Neural progenitor cell (in vitro differentiated cells): Measurements from ENCODE around the gene TRAPPC2L. TPM values are rescaled to one million over a fixed set of nuclear protein-coding genes. Genes with fewer than 3 reads are reported as not detected.

Source experiments
- DNase-seq: peaks from one replicate; pipeline ENCODE4 v3.0.0-alpha.2; 2016; ENCODE audit warnings: low spot score
- H2AFZ ChIP-seq: fragments of 200-600 bp; sonication (generic); replicated peaks from 2 replicates; pipeline ENCODE4 v1.6.1; 2016; ENCODE audit warnings: antibody characterized with exemption
- H3F3A ChIP-seq: fragments of 200-600 bp; sonication (generic); 2 replicates; pipeline ENCODE4 v1.6.1; 2016; ENCODE audit warnings: antibody characterized with exemption, low read depth
- H3K27ac ChIP-seq: fragments of 200-600 bp; sonication (generic); 2 replicates; pipeline ENCODE4 v1.5.1; 2016; ENCODE audit warnings: mild to moderate bottlenecking
- H3K27me3 ChIP-seq: fragments of 200-600 bp; sonication (generic); 2 replicates; pipeline ENCODE4 v1.6.1; 2016; ENCODE audit warnings: mild to moderate bottlenecking, moderate library complexity
- H3K36me3 ChIP-seq: fragments of 200-600 bp; sonication (generic); 2 replicates; pipeline ENCODE4 v1.5.1; 2016
- H3K4me1 ChIP-seq: fragments of 200-600 bp; sonication (generic); 2 replicates; pipeline ENCODE4 v1.6.1; 2016; ENCODE audit warnings: mixed run types
- H3K4me2 ChIP-seq: fragments of 200-600 bp; sonication (generic); 2 replicates; pipeline ENCODE4 v1.6.1; 2016
- H3K4me3 ChIP-seq: fragments of 200-600 bp; sonication (generic); 2 replicates; pipeline ENCODE4 v1.5.1; 2016
- H3K79me2 ChIP-seq: fragments of 200-600 bp; sonication (generic); 2 replicates; pipeline ENCODE4 v1.6.1; 2016; ENCODE audit warnings: low read depth
- H3K9ac ChIP-seq: fragments of 200-600 bp; sonication (generic); 2 replicates; pipeline ENCODE4 v1.6.1; 2016
- H3K9me3 ChIP-seq: fragments of 200-600 bp; sonication (generic); 2 replicates; pipeline ENCODE4 v1.5.1; 2016; ENCODE audit warnings: low read depth
- H4K20me1 ChIP-seq: fragments of 200-600 bp; sonication (generic); 2 replicates; pipeline ENCODE4 v1.6.1; 2016; ENCODE audit warnings: low read depth
- H3K27ac Mint-ChIP-seq: 3 replicates; pipeline ENCODE4 v1.8.0; 2021; ENCODE audit warnings: mixed read lengths
- H3K27me3 Mint-ChIP-seq: 2 replicates; pipeline ENCODE4 v1.8.0; 2022; ENCODE audit warnings: low read depth, mild to moderate bottlenecking, inconsistent platforms, moderate library complexity, mixed read lengths; ENCODE audit not compliant: insufficient read depth
- H3K36me3 Mint-ChIP-seq: 3 replicates; pipeline ENCODE4 v1.8.0; 2021; ENCODE audit warnings: mixed read lengths
- H3K4me1 Mint-ChIP-seq: 3 replicates; pipeline ENCODE4 v1.8.0; 2021; ENCODE audit warnings: mixed read lengths
- H3K4me3 Mint-ChIP-seq: 3 replicates; pipeline ENCODE4 v1.8.0; 2021; ENCODE audit warnings: mild to moderate bottlenecking, moderate library complexity, mixed read lengths
- H3K9me3 Mint-ChIP-seq: 3 replicates; pipeline ENCODE4 v1.8.0; 2020; ENCODE audit warnings: mixed read lengths
- EZH2 ChIP-seq: fragments of 200-600 bp; sonication (generic); IDR thresholded peaks from 2 replicates; pipeline ENCODE4 v1.6.1; 2017; ENCODE audit warnings: antibody characterized with exemption, mild to moderate bottlenecking, moderate library complexity
- EZH2phosphoT487 ChIP-seq: fragments of 200-600 bp; sonication (generic); IDR thresholded peaks from 2 replicates; pipeline ENCODE4 v1.6.1; 2017; ENCODE audit warnings: antibody characterized with exemption
- total RNA-seq: library from RNA; depleted of rRNA; stranded (reverse); fragments of >200 nt; gene quantifications from 2 replicates; pipeline ENCODE4 v1.2.3, GENCODE V29; 2015; ENCODE audit warnings: low replicate concordance
- TF ChIP-seq, protein P1 (sequence below): fragments of 200-600 bp; sonication (generic); IDR thresholded peaks from 2 replicates; pipeline ENCODE4 v1.5.1; 2017; ENCODE audit warnings: antibody characterized with exemption, mild to moderate bottlenecking

TRAPPC2L gene
- total RNA-seq, 1 donor from 2014 or later: 31.8 TPM

DNA sequence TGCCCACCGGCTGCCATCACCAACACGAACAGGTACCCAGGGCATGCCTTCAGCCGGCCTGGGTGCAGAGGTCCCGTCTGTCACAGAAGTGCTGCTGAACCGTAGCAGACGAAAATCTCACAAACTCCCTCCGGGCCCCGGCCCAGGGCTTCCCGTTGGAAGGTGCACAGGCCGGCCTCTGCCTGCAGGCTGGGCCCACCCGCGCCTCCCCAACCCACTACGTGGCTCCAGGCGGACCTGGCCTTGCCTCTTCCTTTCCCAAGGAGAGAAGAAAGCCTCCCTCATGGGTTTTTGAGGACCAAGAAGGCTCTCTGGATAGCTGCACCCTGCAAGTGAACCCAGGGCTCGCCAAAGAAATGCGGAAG, 55.0 kb downstream of the TRAPPC2L start:
- H3K9me3 ChIP-seq: no peaks in the 10 kb centered on the region
- H3K36me3 ChIP-seq: no peaks in the 10 kb centered on the region
- TF ChIP-seq, protein P1, sequence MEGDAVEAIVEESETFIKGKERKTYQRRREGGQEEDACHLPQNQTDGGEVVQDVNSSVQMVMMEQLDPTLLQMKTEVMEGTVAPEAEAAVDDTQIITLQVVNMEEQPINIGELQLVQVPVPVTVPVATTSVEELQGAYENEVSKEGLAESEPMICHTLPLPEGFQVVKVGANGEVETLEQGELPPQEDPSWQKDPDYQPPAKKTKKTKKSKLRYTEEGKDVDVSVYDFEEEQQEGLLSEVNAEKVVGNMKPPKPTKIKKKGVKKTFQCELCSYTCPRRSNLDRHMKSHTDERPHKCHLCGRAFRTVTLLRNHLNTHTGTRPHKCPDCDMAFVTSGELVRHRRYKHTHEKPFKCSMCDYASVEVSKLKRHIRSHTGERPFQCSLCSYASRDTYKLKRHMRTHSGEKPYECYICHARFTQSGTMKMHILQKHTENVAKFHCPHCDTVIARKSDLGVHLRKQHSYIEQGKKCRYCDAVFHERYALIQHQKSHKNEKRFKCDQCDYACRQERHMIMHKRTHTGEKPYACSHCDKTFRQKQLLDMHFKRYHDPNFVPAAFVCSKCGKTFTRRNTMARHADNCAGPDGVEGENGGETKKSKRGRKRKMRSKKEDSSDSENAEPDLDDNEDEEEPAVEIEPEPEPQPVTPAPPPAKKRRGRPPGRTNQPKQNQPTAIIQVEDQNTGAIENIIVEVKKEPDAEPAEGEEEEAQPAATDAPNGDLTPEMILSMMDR: no peak
- TF ChIP-seq EZH2 (no peak), EZH2phosphoT487 (no peak)
- no peak overlapping the region for H3K27ac ChIP-seq
- Mint-ChIP-seq H3K27me3 (peaks cover 10% of the 10 kb centered on the region), H3K9me3 (peaks cover 2% of the 10 kb centered on the region), H3K4me3 (no peak overlapping the region), H3K4me1 (peaks cover 31% of the 10 kb centered on the region), H3K27ac (no peak overlapping the region), H3K36me3 (no peaks in the 10 kb centered on the region)
- no peak for DNase-seq
- no peak overlapping the region for H3K9ac ChIP-seq
- H3K4me1 ChIP-seq: peaks cover 7% of the 10 kb centered on the region
- no peaks in the 10 kb centered on the region for H3K27me3 ChIP-seq
- no peak overlapping the region for H3K4me2 ChIP-seq
- H4K20me1 ChIP-seq: no peaks in the 10 kb centered on the region
- H3K79me2 ChIP-seq: no peaks in the 10 kb centered on the region
- H3K4me3 ChIP-seq: no peak overlapping the region
- peaks cover 13% of the 10 kb centered on the region for H3F3A ChIP-seq
- no peak overlapping the region for H2AFZ ChIP-seq

Other genes with a start within 250 kb of the TRAPPC2L start
- not detected in 2 replicates for gene IL17C, start 218.6 kb upstream of the TRAPPC2L start, total RNA-seq
- gene CYBA, start 206.1 kb upstream of the TRAPPC2L start, total RNA-seq: 29.9 and 101 TPM in 2 replicates
- gene MVD, start 194.0 kb upstream of the TRAPPC2L start, total RNA-seq: 12.7 and 53.7 TPM in 2 replicates
- gene SNAI3, start 170.6 kb upstream of the TRAPPC2L start, total RNA-seq: 0.71 TPM in 1 of 2 replicates, not detected in the other
- gene RNF166, start 150.7 kb upstream of the TRAPPC2L start, total RNA-seq: 11.1 and 30.1 TPM in 2 replicates
- 4.7 and 11.0 TPM in 2 replicates for gene CTU2, start 150.6 kb upstream of the TRAPPC2L start, total RNA-seq
- gene PIEZO1, start 71.9 kb upstream of the TRAPPC2L start, total RNA-seq: 5.5 and 26.9 TPM in 2 replicates
- gene CDT1, start 53.3 kb upstream of the TRAPPC2L start, total RNA-seq: 7.8 and 57.9 TPM in 2 replicates
- 53.4 and 150 TPM in 2 replicates for gene APRT, start 45.2 kb upstream of the TRAPPC2L start, total RNA-seq
- 5.0 and 11.6 TPM in 2 replicates for gene GALNS, start 180 bp upstream of the TRAPPC2L start, total RNA-seq
- not detected in 2 replicates for gene PABPN1L, start 9.5 kb downstream of the TRAPPC2L start, total RNA-seq
- gene CBFA2T3, start 120.1 kb downstream of the TRAPPC2L start, total RNA-seq: 0.15 and 0.22 TPM in 2 replicates
- gene ACSF3, start 236.7 kb downstream of the TRAPPC2L start, total RNA-seq: 14.5 and 25.9 TPM in 2 replicates